ENCODE measurements around the gene HJV.

The HJV gene

GRCh38 chr1:146036965-146037646, 15.6 kb upstream of the HJV start (continued):
- TF ChIP-seq, protein P1, sequence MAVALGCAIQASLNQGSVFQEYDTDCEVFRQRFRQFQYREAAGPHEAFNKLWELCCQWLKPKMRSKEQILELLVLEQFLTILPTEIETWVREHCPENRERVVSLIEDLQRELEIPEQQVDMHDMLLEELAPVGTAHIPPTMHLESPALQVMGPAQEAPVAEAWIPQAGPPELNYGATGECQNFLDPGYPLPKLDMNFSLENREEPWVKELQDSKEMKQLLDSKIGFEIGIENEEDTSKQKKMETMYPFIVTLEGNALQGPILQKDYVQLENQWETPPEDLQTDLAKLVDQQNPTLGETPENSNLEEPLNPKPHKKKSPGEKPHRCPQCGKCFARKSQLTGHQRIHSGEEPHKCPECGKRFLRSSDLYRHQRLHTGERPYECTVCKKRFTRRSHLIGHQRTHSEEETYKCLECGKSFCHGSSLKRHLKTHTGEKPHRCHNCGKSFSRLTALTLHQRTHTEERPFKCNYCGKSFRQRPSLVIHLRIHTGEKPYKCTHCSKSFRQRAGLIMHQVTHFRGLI (tag by site-specific recombination; IDR thresholded peaks at IDR 0.05), result no peak; the same call in 1 of the 2 replicates
- no peak; the same call in none of the 2 replicates for TF ChIP-seq ZNF76 (tag by site-specific recombination; IDR thresholded peaks at IDR 0.05; ENCODE audit: borderline replicate concordance, low read depth)
- peak; percentile 91 for TF ChIP-seq PRDM10 (tag by site-specific recombination; IDR thresholded peaks at IDR 0.05)
- TF ChIP-seq ZNF211 (tag by site-specific recombination; IDR thresholded peaks at IDR 0.05; ENCODE audit: low read depth), result no peak
- TF ChIP-seq ZFHX2 (tag by site-specific recombination; conservative IDR thresholded peaks at IDR 0.05), result peak; percentile 65
- TF ChIP-seq, protein P2, sequence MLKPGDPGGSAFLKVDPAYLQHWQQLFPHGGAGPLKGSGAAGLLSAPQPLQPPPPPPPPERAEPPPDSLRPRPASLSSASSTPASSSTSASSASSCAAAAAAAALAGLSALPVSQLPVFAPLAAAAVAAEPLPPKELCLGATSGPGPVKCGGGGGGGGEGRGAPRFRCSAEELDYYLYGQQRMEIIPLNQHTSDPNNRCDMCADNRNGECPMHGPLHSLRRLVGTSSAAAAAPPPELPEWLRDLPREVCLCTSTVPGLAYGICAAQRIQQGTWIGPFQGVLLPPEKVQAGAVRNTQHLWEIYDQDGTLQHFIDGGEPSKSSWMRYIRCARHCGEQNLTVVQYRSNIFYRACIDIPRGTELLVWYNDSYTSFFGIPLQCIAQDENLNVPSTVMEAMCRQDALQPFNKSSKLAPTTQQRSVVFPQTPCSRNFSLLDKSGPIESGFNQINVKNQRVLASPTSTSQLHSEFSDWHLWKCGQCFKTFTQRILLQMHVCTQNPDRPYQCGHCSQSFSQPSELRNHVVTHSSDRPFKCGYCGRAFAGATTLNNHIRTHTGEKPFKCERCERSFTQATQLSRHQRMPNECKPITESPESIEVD (tag by site-specific recombination; IDR thresholded peaks at IDR 0.05), result 0 out of 2 replicates have a peak, but pooled peaks have one; percentile 42
- TF ChIP-seq ZNF654 (tag by site-specific recombination; IDR thresholded peaks at IDR 0.05; ENCODE audit: low read depth), result no peak
- TF ChIP-seq CTCF (tag by site-specific recombination; IDR thresholded peaks at IDR 0.05), result no peak
- TF ChIP-seq SALL2 (tag by site-specific recombination; IDR thresholded peaks at IDR 0.05; ENCODE audit: borderline replicate concordance), result no peak
- peak; percentile 9; the same call in 1 of the 2 replicates for TF ChIP-seq ZBTB7A (tag by site-specific recombination; IDR thresholded peaks at IDR 0.05; ENCODE audit: low read depth)
- TF ChIP-seq, protein P3, sequence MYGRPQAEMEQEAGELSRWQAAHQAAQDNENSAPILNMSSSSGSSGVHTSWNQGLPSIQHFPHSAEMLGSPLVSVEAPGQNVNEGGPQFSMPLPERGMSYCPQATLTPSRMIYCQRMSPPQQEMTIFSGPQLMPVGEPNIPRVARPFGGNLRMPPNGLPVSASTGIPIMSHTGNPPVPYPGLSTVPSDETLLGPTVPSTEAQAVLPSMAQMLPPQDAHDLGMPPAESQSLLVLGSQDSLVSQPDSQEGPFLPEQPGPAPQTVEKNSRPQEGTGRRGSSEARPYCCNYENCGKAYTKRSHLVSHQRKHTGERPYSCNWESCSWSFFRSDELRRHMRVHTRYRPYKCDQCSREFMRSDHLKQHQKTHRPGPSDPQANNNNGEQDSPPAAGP (tag by site-specific recombination; IDR thresholded peaks at IDR 0.05), result peak; percentile 80; the same call in 1 of the 2 replicates
- TF ChIP-seq ZNF843 (tag by site-specific recombination; IDR thresholded peaks at IDR 0.05), result 0 out of 2 replicates have a peak, but pooled peaks have one; percentile 45
- TF ChIP-seq ZNF501 (tag by site-specific recombination; IDR thresholded peaks at IDR 0.05), result peak; percentile 68; the same call in 1 of the 2 replicates
- no peak for TF ChIP-seq ZNF621 (tag by site-specific recombination; IDR thresholded peaks at IDR 0.05)
- TF ChIP-seq ZSCAN16 (tag by site-specific recombination; IDR thresholded peaks at IDR 0.05), result no peak
- TF ChIP-seq SP7 (tag by site-specific recombination; IDR thresholded peaks at IDR 0.05), result peak; percentile 51
- TF ChIP-seq ZBTB21 (tag by site-specific recombination; IDR thresholded peaks at IDR 0.05), result peak; percentile 57; the same call in 1 of the 2 replicates
- peak; percentile 76 for TF ChIP-seq ZNF639 (tag by site-specific recombination; IDR thresholded peaks at IDR 0.05)
- peak; percentile 66; the same call in 1 of the 2 replicates for TF ChIP-seq ZBTB17 (tag by site-specific recombination; IDR thresholded peaks at IDR 0.05)
